ENCODE data around the gene PCDHA5.
"Not testable (repeated sequence)": the region's sequence is repeated elsewhere in the genome, so short reads cannot be mapped to it uniquely, and the experiment has no call there.

PCDHA5 gene

DNA sequence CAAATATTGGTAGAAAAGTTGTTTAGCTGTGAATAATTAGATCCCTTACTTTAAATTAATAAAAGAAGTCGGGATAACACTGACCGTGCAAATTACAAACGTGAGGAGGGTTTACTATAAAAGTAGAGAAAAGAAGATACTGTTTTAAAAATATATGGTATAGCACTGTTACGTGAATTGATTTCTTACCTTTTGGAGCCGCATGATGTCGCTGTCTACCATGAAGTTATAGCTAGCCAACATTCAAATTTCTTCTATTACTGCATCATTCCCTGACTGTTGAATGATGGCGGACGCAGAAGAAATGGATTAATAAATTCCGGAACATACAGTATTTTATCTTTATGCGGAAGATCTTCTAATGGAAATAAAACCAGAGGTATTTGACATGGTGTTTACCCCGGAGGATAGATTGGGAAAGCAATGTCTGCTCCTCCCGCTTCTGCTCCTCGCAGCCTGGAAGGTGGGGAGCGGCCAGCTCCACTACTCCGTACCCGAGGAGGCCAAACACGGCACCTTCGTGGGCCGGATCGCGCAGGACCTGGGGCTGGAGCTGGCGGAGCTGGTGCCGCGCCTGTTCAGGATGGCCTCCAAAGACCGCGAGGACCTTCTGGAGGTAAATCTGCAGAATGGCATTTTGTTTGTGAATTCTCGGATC lies 6.4 kb downstream of the PCDHA5 start, which contains the start of gene PCDHA6:
Gene PCDHA6, plus strand, starts transcription at position 257 of the 658 bp plus-strand sequence. Its CDS starts 132 bp downstream, at position 389.
- DNase-seq: no peak

DNA sequence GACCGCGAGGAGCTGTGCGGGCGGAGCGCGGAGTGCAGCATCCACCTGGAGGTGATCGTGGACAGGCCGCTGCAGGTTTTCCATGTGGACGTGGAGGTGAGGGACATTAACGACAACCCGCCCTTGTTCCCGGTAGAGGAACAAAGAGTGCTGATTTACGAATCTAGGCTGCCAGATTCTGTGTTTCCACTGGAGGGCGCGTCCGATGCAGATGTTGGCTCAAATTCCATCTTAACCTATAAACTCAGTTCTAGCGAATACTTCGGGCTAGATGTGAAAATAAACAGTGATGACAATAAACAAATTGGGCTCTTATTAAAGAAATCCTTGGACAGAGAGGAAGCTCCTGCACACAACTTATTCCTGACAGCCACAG lies 6.9 kb downstream of the PCDHA5 start:
- no peak for DNase-seq

DNA sequence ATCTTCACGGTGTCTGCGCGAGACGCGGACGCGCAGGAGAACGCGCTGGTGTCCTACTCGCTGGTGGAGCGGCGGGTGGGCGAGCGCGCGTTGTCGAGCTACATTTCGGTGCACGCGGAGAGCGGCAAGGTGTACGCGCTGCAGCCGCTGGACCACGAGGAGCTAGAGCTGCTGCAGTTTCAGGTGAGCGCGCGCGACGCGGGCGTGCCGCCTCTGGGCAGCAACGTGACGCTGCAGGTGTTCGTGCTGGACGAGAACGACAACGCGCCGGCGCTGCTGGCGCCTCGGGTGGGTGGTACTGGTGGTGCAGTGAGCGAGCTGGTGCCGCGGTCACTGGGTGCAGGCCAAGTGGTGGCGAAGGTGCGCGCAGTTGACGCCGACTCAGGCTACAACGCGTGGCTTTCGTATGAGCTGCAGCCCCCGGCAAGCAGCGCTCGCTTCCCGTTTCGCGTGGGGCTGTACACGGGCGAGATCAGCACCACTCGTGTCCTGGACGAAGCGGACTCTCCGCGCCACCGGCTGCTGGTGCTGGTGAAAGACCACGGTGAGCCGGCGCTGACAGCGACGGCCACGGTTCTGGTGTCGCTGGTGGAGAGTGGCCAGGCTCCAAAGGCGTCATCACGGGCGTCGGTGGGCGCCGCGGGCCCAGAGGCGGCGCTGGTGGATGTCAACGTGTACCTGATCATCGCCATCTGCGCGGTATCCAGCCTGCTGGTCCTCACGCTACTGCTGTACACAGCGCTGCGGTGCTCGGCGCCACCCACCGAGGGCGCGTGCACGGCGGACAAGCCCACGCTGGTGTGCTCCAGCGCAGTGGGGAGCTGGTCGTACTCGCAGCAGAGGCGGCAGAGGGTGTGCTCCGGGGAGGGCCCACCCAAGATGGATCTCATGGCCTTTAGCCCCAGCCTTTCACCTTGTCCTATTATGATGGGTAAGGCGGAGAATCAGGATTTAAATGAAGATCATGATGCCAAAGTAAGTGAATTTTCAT lies 8.4 kb downstream of the PCDHA5 start:
- DNase-seq: not testable (repeated sequence)

DNA sequence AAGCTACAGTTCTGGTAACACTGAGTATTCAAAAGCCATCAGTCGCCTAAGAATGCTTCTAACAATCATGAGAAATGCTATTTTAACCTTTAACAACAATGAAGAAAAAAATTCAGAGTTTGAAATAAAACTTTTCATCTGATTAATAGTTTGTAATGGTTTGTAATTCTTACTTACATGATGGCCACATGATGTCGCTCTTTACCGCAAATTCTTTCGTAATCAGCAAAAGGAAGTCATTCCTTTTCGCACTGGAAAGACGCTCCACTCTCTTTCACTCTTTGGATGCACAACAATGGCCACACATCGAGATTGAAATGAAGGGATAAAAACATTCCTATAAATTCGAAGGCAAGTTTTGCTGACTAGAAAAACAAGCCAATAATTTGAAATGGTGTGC lies 12.6 kb downstream of the PCDHA5 start, which contains the start of gene PCDHA7:
Gene PCDHA7, plus strand, starts transcription at position 277 of the 400 bp plus-strand sequence. Its CDS starts 115 bp downstream, at position 392.
- DNase-seq: no peak

DNA sequence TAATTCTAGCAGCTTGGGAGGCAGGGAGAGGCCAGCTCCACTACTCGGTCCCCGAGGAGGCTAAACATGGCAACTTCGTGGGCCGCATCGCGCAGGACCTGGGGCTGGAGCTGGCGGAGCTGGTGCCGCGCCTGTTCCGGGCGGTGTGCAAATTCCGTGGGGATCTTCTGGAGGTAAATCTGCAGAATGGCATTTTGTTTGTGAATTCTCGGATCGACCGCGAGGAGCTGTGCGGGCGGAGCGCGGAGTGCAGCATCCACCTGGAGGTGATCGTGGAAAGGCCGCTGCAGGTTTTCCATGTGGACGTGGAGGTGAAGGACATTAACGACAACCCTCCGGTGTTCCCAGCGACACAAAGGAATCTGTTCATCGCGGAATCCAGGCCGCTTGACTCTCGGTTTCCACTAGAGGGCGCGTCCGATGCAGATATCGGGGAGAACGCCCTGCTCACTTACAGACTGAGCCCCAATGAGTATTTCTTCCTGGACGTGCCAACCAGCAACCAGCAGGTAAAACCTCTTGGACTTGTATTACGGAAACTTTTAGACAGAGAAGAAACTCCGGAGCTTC lies 13.1 kb downstream of the PCDHA5 start:
- not testable (repeated sequence) for DNase-seq

DNA sequence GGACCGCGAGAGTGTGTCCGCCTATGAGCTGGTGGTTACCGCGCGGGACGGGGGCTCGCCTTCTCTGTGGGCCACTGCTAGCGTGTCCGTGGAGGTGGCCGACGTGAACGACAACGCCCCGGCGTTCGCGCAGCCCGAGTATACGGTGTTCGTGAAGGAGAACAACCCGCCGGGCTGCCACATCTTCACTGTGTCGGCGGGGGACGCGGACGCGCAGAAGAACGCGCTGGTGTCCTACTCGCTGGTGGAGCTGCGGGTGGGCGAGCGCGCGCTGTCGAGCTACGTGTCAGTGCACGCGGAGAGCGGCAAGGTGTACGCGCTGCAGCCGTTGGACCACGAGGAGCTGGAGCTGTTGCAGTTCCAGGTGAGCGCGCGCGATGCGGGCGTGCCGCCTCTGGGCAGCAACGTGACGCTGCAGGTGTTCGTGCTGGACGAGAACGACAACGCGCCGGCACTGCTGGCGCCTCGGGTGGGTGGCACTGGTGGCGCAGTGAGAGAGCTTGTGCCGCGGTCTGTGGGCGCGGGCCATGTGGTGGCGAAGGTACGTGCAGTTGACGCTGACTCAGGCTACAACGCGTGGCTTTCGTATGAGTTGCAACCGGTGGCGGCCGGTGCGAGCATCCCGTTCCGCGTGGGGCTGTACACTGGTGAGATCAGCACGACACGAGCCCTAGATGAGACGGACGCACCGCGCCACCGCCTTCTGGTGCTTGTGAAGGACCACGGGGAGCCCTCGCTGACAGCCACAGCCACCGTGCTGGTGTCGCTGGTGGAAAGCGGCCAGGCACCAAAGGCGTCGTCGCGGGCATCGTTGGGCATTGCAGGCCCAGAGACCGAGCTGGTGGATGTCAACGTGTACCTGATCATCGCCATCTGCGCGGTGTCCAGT lies 14.5 kb downstream of the PCDHA5 start:
- DNase-seq: no peak

DNA sequence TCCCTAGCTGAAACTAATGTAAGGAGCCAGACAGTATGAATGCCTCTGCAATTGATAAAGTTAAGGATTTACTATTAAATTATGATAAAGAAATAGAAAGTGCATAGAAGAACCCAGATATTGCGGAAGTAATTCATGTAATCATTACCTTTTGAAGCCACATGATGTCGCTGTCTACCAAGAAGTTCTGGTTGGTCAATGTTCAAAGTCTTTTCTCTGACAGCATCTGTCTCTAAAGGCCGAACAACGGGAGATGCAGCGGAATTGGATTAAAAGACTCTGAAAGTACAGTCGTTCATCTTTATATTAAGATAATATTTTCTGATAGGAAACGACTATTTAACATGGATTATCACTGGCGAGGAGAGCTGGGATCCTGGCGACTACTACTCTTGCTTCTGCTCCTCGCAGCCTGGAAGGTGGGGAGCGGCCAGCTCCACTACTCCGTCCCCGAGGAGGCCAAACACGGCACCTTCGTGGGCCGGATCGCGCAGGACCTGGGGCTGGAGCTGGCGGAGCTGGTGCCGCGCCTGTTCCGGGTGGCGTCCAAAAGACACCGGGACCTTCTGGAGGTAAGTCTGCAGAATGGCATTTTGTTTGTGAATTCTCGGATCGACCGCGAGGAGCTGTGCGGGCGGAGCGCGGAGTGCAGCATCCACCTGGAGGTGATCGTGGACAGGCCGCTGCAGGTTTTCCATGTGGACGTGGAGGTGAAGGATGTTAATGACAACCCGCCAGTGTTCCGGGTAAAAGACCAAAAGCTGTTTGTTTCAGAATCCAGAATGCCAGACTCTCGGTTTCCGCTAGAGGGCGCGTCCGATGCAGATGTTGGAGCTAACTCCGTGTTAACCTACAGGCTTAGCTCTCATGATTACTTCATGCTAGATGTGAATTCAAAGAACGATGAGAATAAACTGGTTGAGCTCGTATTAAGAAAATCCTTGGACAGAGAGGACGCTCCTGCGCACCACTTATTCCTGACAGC lies 19.9 kb downstream of the PCDHA5 start, which contains the start of gene PCDHA8:
Gene PCDHA8, plus strand, starts transcription at position 210 of the 985 bp plus-strand sequence. Its CDS starts 135 bp downstream, at position 345.
- no peak for DNase-seq

DNA sequence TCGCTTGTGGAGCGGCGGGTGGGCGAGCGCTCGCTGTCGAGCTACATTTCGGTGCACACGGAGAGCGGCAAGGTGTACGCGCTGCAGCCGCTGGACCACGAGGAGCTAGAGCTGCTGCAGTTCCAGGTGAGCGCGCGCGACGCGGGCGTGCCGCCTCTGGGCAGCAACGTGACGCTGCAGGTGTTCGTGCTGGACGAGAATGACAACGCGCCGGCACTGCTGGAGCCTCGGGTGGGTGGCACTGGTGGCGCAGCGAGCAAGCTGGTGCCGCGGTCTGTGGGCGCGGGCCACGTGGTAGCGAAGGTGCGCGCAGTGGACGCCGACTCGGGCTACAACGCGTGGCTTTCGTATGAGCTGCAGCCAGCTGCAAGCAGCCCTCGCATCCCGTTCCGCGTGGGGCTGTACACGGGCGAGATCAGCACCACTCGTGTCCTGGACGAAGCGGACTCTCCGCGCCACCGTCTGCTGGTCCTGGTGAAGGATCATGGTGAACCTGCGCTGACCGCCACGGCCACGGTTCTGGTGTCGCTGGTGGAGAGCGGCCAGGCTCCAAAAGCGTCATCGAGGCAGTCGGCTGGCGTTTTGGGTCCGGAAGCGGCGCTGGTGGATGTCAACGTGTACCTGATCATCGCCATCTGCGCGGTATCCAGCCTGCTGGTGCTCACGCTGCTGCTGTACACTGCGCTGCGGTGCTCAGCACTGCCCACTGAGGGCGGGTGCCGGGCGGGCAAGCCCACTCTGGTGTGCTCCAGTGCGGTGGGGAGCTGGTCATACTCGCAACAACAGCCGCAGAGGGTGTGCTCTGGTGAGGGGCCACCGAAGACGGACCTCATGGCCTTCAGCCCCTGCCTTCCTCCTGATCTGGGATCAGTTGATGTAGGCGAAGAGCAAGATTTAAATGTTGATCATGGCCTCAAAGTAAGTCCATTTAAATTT lies 21.7 kb downstream of the PCDHA5 start:
- no peak for DNase-seq

DNA sequence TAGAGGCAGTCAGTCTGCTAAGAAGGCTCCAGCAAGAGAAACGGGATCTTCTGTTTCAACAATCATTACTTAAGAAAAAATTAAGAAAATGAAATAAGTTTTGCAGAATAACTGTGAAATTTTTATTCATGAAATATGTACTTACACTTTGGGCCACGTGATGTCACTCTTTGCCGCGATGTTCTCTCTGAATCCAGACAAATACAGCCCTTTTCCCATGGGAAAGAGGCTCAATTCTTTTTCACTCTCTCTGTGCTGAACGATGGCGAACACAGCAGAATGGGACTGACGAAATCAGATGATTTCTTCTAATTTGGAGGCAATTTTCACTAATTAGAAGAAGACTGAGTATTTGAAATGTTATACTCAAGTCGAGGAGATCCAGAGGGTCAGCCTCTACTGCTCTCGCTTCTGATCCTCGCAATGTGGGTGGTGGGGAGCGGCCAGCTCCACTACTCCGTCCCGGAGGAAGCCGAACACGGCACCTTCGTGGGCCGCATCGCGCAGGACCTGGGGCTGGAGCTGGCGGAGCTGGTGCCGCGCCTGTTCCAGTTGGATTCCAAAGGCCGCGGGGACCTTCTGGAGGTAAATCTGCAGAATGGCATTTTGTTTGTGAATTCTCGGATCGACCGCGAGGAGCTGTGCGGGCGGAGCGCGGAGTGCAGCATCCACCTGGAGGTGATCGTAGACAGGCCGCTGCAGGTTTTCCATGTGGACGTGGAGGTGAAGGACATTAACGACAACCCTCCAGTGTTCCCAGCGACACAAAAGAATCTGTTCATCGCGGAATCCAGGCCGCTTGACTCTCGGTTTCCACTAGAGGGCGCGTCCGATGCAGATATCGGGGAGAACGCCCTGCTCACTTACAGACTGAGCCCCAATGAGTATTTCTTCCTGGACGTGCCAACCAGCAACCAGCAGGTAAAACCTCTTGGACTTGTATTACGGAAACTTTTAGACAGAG lies 27.0 kb downstream of the PCDHA5 start, which contains the start of gene PCDHA9:
Gene PCDHA9, plus strand, starts transcription at position 244 of the 964 bp plus-strand sequence. Its CDS starts 114 bp downstream, at position 358.
- not testable (repeated sequence) for DNase-seq

DNA sequence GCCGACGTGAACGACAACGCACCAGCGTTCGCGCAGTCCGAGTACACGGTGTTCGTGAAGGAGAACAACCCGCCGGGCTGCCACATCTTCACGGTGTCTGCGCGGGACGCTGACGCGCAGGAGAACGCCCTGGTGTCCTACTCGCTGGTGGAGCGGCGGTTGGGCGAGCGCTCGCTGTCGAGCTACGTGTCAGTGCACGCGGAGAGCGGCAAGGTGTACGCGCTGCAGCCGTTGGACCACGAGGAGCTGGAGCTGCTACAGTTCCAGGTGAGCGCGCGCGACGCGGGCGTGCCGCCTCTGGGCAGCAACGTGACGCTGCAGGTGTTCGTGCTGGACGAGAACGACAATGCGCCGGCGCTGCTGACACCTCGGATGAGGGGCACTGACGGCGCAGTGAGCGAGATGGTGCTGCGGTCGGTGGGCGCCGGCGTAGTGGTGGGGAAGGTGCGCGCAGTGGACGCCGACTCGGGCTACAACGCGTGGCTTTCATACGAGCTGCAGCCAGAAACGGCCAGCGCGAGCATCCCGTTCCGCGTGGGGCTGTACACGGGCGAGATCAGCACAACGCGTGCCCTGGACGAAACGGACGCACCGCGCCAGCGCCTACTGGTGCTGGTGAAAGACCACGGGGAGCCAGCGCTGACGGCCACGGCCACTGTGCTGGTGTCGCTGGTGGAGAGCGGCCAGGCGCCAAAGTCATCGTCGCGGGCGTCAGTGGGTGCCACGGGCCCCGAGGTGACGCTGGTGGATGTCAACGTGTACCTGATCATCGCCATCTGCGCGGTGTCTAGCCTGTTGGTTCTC lies 28.6 kb downstream of the PCDHA5 start:
- DNase-seq: not testable (repeated sequence)

DNA sequence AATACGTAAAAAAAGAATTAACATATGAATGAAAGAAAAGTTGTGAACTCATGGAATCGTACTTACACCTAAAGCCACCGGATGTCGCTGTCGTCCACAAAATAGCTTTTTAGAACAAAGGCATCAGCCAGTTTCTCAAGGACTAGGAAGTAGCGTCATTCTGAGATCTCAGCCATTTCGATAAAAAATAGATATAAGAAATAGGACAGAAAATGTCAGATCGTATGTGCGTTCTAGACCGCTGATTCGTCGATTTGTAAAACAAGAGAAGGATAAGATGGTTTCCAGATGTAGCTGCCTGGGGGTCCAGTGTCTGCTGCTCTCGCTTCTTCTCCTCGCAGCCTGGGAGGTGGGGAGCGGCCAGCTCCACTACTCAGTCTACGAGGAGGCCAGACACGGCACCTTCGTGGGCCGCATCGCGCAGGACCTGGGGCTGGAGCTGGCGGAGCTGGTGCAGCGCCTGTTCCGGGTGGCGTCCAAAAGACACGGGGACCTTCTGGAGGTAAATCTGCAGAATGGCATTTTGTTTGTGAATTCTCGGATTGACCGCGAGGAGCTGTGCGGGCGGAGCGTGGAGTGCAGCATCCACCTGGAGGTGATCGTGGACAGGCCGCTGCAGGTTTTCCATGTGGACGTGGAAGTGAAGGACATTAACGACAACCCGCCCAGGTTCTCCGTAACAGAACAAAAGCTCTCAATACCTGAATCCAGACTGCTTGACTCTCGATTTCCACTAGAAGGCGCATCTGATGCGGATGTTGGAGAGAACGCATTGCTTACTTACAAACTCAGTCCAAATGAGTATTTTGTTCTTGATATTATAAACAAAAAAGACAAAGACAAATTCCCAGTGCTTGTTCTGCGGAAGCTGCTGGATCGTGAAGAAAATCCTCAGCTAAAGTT lies 34.6 kb downstream of the PCDHA5 start, which contains the start of gene PCDHA10:
Gene PCDHA10, plus strand, starts transcription at position 126 of the 903 bp plus-strand sequence. Its CDS starts 152 bp downstream, at position 278.
- no peak for DNase-seq

DNA sequence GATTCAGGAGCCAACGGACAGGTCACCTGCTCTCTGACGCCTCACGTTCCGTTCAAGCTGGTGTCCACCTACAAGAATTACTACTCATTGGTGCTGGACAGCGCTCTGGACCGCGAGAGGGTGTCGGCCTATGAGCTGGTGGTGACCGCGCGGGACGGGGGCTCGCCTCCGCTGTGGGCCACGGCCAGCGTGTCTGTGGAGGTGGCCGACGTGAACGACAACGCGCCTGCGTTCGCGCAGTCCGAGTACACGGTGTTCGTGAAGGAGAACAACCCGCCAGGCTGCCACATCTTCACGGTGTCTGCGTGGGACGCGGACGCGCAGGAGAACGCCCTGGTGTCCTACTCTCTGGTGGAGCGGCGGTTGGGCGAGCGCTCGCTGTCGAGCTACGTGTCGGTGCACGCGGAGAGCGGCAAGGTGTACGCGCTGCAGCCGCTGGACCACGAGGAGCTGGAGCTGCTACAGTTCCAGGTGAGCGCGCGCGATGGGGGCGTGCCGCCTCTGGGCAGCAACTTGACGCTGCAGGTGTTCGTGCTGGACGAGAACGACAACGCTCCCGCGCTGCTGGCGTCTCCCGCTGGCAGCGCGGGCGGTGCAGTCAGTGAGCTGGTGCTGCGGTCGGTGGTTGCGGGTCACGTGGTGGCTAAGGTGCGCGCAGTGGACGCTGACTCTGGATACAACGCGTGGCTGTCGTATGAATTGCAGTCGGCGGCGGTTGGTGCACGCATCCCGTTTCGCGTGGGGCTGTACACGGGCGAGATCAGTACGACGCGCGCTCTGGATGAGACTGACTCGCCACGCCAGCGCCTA lies 36.0 kb downstream of the PCDHA5 start:
- DNase-seq: no peak

DNA sequence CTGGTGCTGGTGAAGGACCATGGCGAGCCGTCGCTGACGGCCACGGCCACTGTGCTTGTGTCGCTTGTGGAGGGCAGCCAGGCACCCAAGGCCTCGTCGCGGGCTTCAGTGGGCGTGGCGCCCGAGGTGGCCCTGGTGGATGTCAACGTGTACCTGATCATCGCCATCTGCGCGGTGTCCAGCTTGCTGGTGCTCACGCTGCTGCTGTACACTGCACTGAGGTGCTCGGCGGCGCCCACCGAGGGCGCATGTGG lies 36.5 kb downstream of the PCDHA5 start:
- DNase-seq: no peak

DNA sequence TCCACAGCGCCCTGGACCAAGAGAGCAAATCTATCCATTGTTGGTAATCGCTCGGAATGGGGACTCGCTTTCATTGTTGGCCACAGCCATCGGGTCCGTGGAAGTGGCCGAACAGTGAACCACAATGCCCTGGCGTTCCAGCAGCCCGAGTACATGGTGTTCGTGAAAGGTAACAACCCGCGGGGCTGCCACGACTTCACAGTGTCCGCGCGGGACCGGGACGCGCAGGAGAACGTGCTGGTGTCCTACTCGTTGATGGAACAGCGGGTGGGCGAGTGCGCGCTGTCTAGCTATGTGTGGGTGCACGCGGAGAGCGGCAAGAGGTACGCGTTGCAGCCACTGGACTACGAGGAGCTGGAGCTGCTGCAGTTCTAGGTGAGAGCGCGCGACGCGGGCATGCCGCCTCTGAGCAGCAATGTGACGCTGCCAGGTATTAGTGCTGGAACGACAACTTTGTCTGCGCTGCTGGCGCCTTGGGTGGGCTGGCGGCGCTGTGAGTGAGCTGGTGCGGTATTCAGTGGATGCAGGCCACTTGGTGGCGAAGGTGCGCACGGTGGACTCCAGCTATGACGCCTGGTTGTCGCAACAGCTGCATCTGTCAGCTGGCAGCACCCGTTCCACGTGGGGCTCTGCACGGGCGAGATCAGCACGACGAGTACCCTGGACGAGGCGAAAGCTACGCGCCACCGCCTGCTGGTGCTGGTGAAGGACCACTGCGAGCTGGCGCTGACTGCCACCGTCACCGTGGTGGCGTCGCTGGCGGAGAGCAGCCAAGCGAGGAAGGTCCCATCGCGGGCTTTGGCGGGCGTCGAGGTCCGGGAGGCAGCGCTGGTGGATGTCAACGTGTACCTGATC lies 41.3 kb downstream of the PCDHA5 start:
- DNase-seq: no peak
